ENCODE results near the gene SEMA4B.

Gene SEMA4B

DNA sequence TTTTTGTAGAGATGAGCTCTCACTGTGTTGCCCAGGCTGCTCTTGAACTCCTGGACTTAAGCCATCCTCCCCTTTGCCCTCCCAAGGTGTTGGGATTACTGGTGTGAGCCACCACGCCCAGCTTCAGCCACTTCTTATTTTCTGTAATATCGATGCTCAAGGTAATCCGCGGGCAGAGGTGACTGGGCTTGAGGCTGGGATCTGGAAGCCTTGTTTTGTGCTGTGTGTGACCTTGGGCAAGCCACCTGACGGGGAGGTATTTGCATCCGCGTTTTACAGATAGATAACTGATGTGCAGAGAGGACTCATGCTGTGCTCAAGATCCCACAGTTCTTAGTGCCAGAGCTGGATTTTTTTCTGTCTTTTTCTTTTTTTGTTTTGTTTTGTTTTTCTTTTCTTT, 27.8 kb upstream of the SEMA4B start:
- H3K27ac ChIP-seq (replicated peaks): no peak overlapping the region
- no peak overlapping the region for H3K4me3 ChIP-seq (replicated peaks; ENCODE audit: insufficient read depth, low read length)
- no peaks in the 10 kb centered on the region for H3K27me3 ChIP-seq (ENCODE audit: insufficient read depth, poor library complexity, severe bottlenecking)
- TF ChIP-seq POLR2AphosphoS5 (IDR thresholded peaks at IDR 0.05; ENCODE audit: low read depth): no peak
- TF ChIP-seq, protein P1, sequence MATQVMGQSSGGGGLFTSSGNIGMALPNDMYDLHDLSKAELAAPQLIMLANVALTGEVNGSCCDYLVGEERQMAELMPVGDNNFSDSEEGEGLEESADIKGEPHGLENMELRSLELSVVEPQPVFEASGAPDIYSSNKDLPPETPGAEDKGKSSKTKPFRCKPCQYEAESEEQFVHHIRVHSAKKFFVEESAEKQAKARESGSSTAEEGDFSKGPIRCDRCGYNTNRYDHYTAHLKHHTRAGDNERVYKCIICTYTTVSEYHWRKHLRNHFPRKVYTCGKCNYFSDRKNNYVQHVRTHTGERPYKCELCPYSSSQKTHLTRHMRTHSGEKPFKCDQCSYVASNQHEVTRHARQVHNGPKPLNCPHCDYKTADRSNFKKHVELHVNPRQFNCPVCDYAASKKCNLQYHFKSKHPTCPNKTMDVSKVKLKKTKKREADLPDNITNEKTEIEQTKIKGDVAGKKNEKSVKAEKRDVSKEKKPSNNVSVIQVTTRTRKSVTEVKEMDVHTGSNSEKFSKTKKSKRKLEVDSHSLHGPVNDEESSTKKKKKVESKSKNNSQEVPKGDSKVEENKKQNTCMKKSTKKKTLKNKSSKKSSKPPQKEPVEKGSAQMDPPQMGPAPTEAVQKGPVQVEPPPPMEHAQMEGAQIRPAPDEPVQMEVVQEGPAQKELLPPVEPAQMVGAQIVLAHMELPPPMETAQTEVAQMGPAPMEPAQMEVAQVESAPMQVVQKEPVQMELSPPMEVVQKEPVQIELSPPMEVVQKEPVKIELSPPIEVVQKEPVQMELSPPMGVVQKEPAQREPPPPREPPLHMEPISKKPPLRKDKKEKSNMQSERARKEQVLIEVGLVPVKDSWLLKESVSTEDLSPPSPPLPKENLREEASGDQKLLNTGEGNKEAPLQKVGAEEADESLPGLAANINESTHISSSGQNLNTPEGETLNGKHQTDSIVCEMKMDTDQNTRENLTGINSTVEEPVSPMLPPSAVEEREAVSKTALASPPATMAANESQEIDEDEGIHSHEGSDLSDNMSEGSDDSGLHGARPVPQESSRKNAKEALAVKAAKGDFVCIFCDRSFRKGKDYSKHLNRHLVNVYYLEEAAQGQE (IDR thresholded peaks at IDR 0.05; ENCODE audit: insufficient replicate concordance, low read depth): no peak
- TF ChIP-seq, protein P2, sequence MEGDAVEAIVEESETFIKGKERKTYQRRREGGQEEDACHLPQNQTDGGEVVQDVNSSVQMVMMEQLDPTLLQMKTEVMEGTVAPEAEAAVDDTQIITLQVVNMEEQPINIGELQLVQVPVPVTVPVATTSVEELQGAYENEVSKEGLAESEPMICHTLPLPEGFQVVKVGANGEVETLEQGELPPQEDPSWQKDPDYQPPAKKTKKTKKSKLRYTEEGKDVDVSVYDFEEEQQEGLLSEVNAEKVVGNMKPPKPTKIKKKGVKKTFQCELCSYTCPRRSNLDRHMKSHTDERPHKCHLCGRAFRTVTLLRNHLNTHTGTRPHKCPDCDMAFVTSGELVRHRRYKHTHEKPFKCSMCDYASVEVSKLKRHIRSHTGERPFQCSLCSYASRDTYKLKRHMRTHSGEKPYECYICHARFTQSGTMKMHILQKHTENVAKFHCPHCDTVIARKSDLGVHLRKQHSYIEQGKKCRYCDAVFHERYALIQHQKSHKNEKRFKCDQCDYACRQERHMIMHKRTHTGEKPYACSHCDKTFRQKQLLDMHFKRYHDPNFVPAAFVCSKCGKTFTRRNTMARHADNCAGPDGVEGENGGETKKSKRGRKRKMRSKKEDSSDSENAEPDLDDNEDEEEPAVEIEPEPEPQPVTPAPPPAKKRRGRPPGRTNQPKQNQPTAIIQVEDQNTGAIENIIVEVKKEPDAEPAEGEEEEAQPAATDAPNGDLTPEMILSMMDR (IDR thresholded peaks at IDR 0.05; ENCODE audit: insufficient read depth, low read length): no peak
- no peak for TF ChIP-seq GABPA (IDR thresholded peaks at IDR 0.05; ENCODE audit: low read depth)
- TF ChIP-seq SPI1 (IDR thresholded peaks at IDR 0.05; ENCODE audit: borderline replicate concordance, low read depth): no peak
- no peak for DNase-seq (ENCODE audit: low read depth in 1 of 2, low spot score in 1 of 2)

DNA sequence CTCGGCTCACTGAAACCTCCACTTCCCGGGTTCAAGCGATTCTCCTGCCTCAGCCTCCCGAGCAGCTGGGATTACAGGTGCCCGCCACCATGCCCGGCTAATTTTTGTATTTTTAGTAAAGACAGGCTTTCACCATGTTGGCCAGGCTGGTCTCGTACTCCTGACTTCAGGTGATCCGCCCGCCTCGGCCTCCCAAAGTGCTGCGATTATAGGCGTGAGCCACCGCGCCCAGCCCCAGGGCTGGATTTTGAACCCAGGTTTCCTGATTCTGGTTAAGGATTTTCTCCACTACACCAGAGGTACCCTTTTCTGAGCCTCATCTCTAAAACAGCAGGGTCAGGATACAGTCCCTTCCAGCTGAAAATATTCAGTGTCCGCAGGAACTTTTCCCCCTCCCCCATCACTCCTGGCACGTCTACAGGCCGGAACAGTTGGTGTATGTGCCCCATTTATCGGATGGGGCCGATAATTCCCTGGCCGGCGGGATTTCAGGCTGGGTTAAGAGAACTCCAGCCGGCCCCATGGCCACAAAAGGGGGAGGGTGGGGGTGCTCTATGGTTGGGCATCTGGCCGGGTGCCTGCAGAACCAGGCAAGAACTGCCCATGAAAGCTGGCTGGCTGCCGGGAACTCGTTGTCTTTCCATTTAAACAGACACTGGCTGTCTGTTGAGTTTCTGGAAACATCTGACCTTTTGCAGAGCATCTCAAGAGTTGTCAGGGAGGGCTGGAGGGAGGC, 26.8 kb upstream of the SEMA4B start:
- no peak overlapping the region for H3K27ac ChIP-seq (replicated peaks)
- DNase-seq (ENCODE audit: low read depth in 1 of 2, low spot score in 1 of 2): no peak
- no peak overlapping the region for H3K4me3 ChIP-seq (replicated peaks; ENCODE audit: insufficient read depth, low read length)
- H3K27me3 ChIP-seq (ENCODE audit: insufficient read depth, poor library complexity, severe bottlenecking): no peaks in the 10 kb centered on the region
- TF ChIP-seq, protein P1 (IDR thresholded peaks at IDR 0.05; ENCODE audit: insufficient replicate concordance, low read depth): no peak

DNA sequence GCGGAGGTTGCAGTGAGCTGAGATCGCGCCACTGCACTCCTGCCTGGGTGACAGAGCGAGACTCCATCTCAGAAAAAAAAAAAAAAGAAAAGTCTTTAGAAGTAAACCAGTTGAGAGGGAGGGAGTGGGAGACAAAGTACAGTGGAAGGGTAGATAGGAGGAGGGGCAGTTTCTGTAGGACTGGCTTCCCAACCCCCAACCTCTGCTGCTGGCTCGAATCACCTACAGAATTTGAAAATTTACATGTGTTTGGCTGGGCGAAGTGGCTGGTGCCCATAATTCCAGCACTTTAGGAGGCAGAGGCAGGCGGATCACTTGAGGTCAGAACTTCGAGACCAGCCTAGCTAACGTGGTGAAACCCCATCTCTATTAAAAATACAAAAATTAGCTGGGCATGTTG, 24.1 kb upstream of the SEMA4B start:
- no peak for DNase-seq (ENCODE audit: low read depth in 1 of 2, low spot score in 1 of 2)
- Histone ChIP-seq H3K27me3 (ENCODE audit: insufficient read depth, poor library complexity, severe bottlenecking) (no peaks in the 10 kb centered on the region), H3K27ac (replicated peaks) (no peak overlapping the region), H3K4me3 (replicated peaks; ENCODE audit: insufficient read depth, low read length) (no peak overlapping the region)
- TF ChIP-seq GABPA (IDR thresholded peaks at IDR 0.05; ENCODE audit: low read depth) (no peak), POLR2AphosphoS5 (IDR thresholded peaks at IDR 0.05; ENCODE audit: low read depth) (no peak), SPI1 (IDR thresholded peaks at IDR 0.05; ENCODE audit: borderline replicate concordance, low read depth) (no peak)
- TF ChIP-seq, protein P1 (IDR thresholded peaks at IDR 0.05; ENCODE audit: insufficient replicate concordance, low read depth): no peak
- TF ChIP-seq, protein P2 (IDR thresholded peaks at IDR 0.05; ENCODE audit: insufficient read depth, low read length): no peak

Data from HL-60 (cell line).